Activated naive CD4-positive, alpha-beta T cell treated with anti-CD3 and anti-CD28 coated beads, Interleukin-2, amount 50 U/mL, for 16 hours (primary cell): ENCODE results near the gene WFDC6.

ENCODE experiments used
- DNase-seq: peaks from one replicate; pipeline ENCODE4 v3.0.0-alpha.2; 2020

Gene WFDC6

DNA sequence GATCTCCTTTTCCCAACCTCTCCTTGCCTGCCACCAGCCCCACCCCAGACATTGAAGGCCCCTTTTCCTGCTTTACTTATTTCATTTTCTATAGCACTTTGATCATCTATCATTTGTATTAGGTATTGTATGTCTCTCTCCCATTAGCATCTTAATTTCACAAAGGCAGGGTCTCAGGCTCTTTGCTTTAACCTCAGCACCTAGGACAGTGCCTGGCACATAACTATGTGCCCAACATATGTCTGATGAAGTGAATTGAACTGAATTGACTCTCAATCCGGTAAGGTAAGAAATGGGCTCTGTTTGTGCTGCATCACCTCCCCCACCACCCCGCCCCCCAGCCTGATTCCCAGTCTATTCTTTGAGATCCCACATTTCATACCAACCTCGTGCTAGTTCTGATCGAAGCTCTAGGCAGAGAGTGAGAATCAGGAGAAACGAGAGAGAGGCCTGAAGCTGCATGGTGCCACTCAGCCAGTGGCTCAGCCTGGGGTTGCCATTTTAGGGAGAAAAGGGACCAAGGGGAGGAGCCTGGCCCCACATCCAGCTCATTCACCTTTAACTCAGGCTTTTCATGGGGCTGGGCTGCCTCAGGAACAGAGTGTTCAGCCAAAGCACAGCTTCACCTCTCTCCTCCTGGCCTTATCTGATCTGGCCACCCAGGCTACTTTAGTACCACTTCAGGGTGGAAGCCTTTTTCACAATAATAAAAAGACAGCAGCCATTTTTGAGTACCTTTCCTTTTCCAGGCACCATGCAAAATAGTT is 24.0 kb downstream of the WFDC6 start, which contains the start of gene SPINT3:
Gene SPINT3 (minus strand): TSS at position 476 of the 767 bp plus-strand sequence. CDS start 14 bp downstream, at position 462.
- no peak for DNase-seq

DNA sequence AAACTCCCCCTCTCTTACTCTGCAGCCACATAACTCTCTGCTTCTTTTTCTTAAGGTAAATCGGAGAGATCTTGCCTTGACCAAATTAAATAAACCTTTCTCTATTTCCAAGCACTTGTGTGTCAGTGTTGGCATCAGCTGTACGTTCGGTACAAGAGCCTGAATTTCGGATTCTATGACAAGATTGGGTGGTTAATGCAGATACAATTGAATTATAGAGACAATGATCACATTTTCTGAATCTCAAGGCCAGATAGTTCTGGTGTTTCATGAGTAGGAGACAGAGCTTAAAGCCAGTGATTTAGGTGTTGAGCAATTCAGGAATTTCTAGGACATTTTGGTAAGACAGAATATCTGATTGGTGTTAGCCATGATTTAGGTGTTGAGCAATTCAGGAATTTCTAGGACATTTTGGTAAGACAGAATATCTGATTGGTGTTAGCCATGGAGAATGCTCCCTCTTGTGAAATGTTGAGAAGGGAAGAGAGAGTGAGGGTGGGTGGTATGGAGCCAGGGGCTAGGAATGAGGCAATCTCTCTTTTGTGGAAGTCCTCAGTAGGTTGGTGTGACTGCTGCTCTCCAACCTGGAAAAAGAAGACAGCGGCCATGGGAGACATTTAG is 28.9 kb downstream of the WFDC6 start:
- no peak for DNase-seq

DNA sequence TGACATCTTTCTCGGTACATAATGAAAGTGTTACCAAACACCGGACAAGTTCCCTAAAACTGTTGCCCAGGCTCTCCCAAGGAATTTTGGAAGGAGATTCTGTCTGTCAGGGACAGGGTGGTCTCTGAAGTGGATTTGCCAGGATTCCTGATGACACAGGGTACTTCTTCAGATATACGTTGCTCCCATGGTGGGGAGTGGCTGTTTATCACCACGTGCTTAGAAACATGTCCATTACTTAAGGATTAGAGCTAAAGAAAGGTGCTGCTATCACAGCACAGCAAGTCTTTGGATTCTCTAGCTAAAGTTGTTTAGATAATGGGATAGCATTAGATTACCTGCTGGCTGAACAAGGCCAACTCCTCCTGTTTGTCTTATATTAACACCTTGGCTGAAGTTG is 30.2 kb downstream of the WFDC6 start:
- no peak for DNase-seq

DNA sequence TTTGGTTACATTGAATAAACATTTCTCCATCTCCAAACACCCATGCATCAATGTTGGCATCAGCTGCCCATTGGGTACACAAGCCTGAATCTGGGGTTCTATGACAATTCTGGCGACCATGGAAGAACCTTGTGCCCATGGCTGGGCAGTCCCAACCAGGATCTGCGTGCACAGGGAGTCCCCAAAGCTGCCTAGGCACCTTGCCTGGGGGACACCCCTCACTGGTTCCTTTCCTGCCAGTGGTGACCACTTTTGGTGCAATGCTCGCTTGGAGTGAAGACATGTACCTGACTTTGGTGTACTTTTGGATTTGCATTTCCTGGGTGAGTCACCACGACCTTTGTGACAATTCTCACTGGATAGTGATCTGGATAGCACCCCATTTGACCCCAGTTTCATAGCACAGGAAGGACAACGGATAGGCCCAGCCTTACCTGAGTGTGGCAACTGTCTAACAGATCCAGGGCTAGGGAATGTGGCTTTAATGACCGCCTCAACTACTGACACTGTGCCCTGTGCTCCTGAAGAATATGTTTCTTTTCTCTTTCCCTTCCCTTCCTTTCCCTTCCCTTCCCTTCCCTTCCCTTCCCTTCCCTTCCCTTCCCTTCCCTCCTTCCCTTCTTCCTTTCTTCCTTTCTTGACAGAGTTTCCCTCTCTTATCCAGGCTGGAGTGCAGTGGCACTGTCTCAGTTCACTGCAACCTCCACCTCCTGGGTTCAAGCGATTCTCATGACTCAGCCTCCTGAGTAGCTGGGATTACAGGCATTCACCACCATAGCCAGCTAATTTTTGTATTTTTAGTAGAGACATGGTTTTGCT is 31.0 kb downstream of the WFDC6 start:
- no peak for DNase-seq

DNA sequence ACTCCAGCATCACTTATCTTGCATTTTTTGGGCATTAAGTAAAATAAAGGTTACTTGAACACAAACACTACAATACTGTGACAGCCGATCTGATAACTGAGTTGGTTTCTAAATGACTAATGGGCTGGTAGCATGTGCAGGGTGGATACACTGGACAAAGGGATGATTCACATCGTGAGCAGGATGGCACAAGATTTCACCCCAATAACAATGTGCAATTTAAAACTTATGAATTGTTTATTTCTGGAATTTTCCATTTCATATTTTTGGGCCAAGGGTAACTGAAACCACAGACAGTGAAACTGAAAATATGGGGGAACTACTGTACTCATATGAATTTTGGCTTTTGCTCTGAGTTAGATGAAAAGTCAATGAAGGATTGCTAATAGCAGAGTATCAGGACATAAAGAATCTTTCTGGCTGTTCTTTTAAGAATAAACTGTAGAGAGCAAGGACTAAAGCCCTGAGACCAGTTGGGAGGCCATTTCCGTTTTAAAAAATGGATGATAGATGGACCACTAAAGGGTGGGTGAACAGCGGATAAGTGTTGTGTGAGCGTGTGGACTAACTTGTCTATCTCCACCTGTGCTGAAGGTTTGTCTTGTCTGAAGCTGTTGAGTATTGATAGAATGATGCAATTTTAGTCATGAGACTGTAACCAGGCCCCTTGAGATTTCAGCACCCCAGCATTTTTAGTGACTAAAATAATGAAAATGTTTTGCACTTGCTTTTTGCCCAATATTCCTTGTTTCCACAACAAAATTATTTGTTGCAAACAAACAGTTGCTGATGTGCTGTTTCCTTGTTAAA is 32.1 kb downstream of the WFDC6 start:
- no peak for DNase-seq

DNA sequence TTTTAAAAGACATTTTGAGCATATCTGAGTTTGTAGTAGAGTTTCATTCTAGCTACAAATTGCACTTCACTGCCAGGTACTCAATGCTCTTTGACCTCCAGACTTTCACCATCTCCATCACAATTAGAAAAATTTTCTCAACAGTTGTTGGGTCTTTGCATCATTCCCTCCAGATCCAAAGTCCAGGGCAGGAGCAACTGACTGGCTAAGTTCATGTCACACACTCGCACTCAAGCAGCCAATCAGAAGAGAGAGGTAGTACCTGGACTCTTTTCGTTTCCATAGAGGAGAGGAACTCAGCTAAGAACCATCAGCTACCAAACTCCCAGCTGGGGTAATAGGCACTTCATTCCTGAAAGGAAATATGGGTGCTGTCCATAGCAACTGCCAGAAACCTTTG is 32.9 kb downstream of the WFDC6 start:
- DNase-seq, result no peak

DNA sequence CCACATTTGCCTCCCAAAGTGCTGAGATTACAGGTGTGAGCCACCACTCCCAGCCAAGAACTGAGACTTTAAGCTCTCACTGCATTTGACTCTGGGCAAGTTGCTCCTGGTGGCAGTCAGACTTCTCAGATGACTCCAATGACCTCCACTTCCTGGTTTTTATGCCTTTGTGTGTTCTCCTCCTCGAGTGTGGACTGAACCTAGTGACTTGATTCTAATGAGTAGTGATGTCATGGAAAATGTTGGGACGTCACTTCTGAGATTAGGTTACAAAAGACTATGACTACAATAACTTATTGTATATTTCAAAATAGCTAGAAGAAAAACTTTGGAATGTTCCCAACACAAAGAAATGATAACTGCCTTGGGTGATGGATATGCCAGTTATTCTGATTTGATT is 35.9 kb downstream of the WFDC6 start:
- DNase-seq, result no peak

DNA sequence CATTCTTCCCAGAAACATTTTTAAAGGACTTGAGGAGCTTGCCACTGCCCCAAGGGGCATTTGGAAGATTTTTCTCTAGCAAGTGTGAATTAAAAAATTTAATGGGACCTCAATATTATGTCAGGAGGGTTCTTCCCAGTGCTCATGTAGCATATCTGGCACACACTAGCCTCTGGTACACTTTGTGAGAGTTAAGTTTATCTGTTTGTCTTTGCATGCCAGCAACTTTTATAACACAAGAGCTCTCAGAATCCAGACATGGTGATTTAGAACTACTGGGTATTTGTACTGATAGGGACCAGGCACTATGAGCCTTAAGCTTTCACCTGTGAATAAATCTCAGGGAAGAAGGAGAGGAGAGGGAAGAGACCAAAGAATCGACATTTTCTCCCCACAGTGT is 36.7 kb downstream of the WFDC6 start:
- no peak for DNase-seq

DNA sequence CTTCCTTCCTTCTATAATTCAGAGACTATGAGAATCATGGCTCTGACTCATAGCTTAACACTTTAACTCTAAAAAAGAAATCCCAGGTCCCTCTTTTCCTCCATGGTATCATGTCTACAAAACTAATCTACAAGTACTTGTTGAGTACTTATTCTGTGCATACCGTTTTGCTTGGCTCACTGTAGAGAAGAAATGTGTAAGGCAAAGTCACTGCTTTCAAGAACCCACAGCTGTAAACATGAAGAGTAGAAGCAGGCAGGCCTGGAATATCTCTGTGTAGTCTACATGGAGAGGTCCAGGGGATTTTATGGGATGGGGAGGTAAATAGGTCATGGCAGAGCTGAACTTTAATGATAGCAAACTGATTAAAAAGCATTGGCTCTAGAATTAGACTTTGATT is 37.7 kb downstream of the WFDC6 start:
- no peak for DNase-seq

DNA sequence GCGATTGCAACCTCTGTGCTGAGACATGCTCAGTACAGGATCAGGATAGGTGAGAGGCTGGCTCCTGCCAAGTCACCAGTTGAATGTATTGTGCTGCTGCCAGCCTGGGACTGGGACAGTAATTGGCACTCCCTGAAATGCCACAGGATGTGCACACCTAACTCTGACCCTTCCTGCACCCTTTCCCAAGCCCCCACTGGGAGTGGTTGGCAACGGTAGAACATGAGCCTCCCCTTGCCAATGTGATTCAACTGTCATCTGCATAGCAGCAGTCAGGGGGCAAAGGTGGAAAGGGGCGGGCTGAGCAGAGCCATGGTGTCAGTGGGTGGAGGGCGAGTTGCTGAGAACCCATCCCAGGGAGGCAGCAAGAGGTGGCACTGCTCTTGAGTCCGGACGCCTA is 39.3 kb downstream of the WFDC6 start:
- no peak for DNase-seq

DNA sequence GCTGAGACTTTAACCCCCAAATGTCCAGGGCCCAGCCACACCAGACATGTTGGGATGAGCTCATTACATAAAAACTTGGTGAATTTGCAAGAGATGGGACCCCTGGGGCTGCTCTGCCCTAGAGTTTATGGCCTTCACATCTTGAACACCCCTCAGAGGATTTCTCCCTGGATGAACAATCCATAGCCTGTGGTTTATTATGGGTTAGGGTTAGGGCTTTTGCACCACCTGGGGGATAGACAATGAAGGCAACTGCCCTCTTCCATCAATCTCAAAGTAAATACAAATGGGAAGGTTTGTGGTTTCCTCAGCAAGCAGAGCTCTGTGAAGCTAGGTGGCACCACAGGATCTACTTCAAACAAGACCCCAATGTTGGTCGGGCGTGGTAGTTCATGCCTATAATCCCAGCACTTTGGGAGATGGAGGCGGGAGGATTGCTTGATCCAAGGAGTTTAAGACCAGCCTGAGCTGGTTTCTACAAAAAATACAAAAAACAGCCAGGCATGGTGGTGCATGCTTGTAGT is 41.2 kb downstream of the WFDC6 start:
- no peak for DNase-seq

DNA sequence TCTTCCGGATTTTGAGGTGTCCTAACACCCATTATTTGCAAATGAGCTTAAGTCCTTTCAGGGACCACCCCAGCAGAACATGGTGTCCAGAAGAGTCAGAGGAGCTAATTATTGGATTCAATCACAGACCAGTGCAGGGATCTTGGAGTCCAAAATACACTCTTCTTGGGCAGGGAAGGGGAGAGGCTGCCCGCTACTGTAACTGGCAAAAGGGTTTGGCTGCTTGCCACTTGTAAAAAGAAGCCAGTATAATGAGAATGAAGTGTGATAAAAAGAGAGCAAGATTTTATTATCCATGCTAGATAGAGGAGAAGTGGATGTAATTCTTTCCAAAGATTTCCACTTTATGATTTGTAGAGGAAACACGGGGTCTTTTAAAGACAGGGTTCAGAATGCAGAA is 43.1 kb downstream of the WFDC6 start:
- DNase-seq, result no peak

DNA sequence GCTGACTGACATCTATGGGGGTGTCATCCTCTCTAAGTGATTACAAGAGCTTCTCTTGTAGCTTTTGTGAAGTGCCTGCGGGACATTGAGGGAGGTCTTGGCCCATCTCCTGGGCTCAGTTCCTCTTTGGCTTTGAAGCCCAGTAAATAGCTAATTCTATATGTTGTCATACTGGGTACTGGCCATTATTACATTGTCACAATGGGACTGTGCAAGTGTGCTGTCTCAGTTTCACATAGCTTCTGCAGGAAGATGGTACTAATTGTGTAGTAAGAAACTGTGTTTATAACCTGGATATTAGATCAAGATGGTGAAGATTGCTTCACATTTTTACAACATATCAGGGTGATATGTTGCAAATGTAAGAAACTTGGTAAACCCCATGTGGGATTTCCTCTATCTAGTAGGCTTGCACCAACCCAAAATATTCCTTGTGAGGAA is 43.8 kb downstream of the WFDC6 start:
- no peak for DNase-seq

DNA sequence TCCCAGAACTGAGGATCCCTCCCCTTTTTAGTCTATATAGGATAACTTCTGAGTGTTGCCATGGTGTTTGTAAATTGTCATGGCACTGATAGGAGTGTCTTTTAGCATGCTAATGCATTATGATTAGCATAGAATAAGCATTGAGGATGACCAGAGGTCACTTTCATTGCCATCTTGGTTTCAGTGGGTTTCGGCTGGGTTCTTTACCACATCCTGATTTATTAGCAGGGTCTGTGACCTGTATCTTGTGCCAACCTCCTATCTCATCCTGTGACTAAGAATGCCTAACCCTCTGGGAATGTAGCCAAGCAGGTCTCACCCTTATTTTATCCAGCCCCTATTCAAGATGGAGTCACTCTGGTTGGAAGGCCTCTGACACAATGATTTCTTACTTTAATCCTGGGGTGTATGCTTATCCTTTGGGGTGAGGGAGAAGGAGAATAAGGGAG is 50.2 kb downstream of the WFDC6 start:
- DNase-seq, result no peak

DNA sequence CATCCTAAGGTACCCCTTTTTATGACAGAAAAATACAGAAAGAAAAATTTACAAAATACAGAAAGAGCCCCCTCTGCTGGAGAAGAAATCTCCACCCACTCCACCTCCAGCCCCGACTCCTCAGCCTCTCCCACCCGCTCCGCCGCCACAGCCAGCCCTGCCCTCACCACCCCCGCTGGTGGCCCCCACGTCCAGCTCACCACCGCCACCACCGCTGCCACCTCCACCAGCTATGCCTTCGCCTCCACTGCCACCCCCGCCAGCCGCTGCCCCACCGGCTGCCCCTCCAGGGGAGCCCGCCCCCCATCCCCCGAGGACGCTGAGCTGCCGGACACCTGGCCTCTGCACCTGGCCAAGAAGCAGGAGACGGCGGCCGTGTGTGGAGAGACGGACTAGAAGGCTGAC is 52.0 kb downstream of the WFDC6 start:
- no peak for DNase-seq

DNA sequence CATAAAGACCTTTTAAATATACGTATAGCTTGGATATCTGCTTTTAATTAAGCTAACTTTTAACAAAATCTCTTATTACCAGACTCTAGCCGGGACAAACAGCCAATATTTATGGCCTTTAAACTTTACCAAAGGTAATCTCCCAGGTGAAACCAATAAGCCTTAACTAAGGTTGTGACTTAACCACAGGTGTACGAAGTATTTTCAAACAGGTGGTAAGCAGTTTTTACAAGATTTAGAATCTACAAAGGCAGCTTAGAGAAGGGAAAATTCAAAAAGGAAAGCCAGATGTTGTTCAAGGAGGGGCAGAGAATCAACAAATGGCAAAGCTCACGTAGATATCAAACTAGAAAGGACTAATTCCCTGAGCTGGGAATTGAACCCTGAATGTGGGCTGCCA is 53.9 kb downstream of the WFDC6 start:
- DNase-seq, result no peak

DNA sequence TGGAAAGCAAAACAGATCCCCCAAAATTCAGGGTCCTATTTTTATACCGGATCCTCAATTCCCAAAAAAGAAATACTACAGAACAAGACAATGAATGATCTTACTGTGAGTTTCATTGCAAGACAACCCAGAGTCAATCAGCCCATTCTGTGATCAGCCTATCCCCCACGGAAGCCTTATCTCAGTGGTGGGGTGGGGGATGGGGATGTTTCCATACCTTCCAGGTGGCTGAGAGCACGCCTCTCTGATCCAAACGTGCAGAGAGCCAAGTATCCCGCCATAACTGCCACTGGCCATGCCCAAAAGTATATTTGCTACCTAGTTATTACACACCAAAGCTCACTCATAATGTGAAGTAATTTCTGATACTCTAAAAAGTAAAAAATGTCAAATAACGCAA is 54.6 kb downstream of the WFDC6 start:
- no peak for DNase-seq
